Heart left ventricle (tissue), 16 donors: ENCODE data around the gene ZDHHC1. TPM values are rescaled to one million over a fixed set of nuclear protein-coding genes. Genes with fewer than 3 reads are reported as not detected.

Source experiments
- ATAC-seq, 4 donors: fragments of 200-7000 bp; cut with Tn5 transposase; one replicate each; pipeline ENCODE4 v1.9.1; 2020 to 2022; ENCODE audit warnings: moderate library complexity in 4 of 4, mild to moderate bottlenecking in 3 of 4, moderate number of reproducible peaks in 1 of 4
- DNase-seq, 5 donors: peaks; one replicate each; pipeline ENCODE4 v3.0.0-alpha.2; 2020
- H3K27ac ChIP-seq, 12 donors: fragments of 200-600 bp; sonication (generic) in 4 of 12; one replicate each; pipeline versions ENCODE4 v1.5.0 to v1.8.0; 2016 to 2022; ENCODE audit warnings: mild to moderate bottlenecking in 2 of 12
- H3K27me3 ChIP-seq, 9 donors: fragments of 200-600 bp; sonication (generic) in 2 of 9; one replicate each; pipeline versions ENCODE4 v1.5.1 to v1.8.0; 2016 to 2022; ENCODE audit warnings: mild to moderate bottlenecking in 3 of 9
- H3K36me3 ChIP-seq, 9 donors: fragments of 200-600 bp; sonication (generic) in 2 of 9; one replicate each; pipeline versions ENCODE4 v1.5.0 to v1.8.0; 2018 to 2022; ENCODE audit warnings: mild to moderate bottlenecking in 2 of 9
- H3K4me1 ChIP-seq, 12 donors: fragments of 200-600 bp; sonication (generic) in 4 of 12; one replicate each; pipeline versions ENCODE4 v1.5.0 to v1.8.0; 2016 to 2022; ENCODE audit warnings: mild to moderate bottlenecking in 3 of 12
- H3K4me3 ChIP-seq, 12 donors: fragments of 200-600 bp; sonication (generic) in 4 of 12; one replicate each; pipeline versions ENCODE4 v1.5.0 to v1.8.0; 2017 to 2022; ENCODE audit warnings: mild to moderate bottlenecking in 9 of 12, moderate library complexity in 4 of 12
- H3K9me3 ChIP-seq, 12 donors: fragments of 200-600 bp; sonication (generic) in 4 of 12; one replicate each; pipeline versions ENCODE4 v1.5.0 to v1.8.0; 2016 to 2022; ENCODE audit warnings: mild to moderate bottlenecking in 1 of 12
- POLR2A ChIP-seq, 2 donors: fragments of 450-650 bp; IDR thresholded peaks; one replicate each; pipeline ENCODE4 v1.6.1; 2017; ENCODE audit warnings: antibody characterized with exemption in 2 of 2, mild to moderate bottlenecking in 2 of 2, moderate library complexity in 2 of 2
- WGBS, 4 donors: extraction: QIAGEN DNeasy Blood & Tissue Kit in 2 of 4; methylation state at CpG; one replicate each; pipeline versions ENCODE4 v1.1.5 to v1.1.7; 2013 to 2018; 5-methylcytosine and 5-hydroxymethylcytosine counted together
- intact Hi-C, 10 donors: fragments of 100-400 bp; cut with DNase I; formaldehyde crosslinking; loops; one replicate each; pipeline versions ENCODE4 v1.11.1 to v1.14.2; 2022
- polyA plus RNA-seq, 2 donors: library from polyadenylated mRNA; stranded (reverse); fragments of 200-250 nt; gene quantifications; one replicate each; pipeline ENCODE4 v1.2.3, GENCODE V29; 2013
- total RNA-seq, 9 donors: library from RNA; depleted of rRNA in 2 of 9; stranded (reverse); fragments of >200 nt in 2 of 9; fragmentation: NEBNext Ultra II Directional in 3 of 9; extraction: Animal tissue kit (Norgen Biotek cat#: 25700) in 3 of 9; gene quantifications; one replicate each; pipeline versions ENCODE4 v1.1.0 to v1.2.4, GENCODE V29; 2016 to 2023
- TF ChIP-seq, protein P1 (sequence below), 12 donors: fragments of 200-600 bp; sonication (generic) in 4 of 12; IDR thresholded peaks; one replicate each; pipeline versions ENCODE4 v1.5.0 to v1.8.0; 2018 to 2022; ENCODE audit warnings: antibody characterized with exemption in 12 of 12, mild to moderate bottlenecking in 5 of 12
- donor health status: ischemic (EF 13 %, LVEDD 7.1; RV severe dilation, severe dysfunction).
- donor health status: healthy with polysubstance abuse.
- donor health status: DM: no; HTN: yes; CAD: no.
- donor health status: DM: no; HTN: no; CAD: no.
- donor health status: ischemic (EF 25% LVEDD 6.9; RV normal size, moderate dysfunction).
- donor health status: ischemic (EF 25% LVEDD 5.7; RV mildly dilated, moderate dysfunction).
- donor health status: healthy.
- donor health status: DM: yes; HTN: yes; CAD: no.
- donor health status: ischemic (EF 35%, LVEDD 5.7; RV mildly dilated, moderate dysfunction).
- donor health status: nonischemic (EF 11% LVEDD 7.7; RV severe dilation, severe dysfunction).
- donor health status: DM: yes; HTN: yes; CAD: no.
- donor health status: PGD.
- donor health status: ischemic (EF 29% LVEDD 5.4; RV normal size, mild dysfunction).
- donor health status: nonischemic (EF 23%, LVEDD 6.1; RV moderate dilation, normal function).

The ZDHHC1 gene
- total and polyA plus RNA-seq, 11 donors, result 2.7 to 11.6 (median 5.1) TPM

DNA sequence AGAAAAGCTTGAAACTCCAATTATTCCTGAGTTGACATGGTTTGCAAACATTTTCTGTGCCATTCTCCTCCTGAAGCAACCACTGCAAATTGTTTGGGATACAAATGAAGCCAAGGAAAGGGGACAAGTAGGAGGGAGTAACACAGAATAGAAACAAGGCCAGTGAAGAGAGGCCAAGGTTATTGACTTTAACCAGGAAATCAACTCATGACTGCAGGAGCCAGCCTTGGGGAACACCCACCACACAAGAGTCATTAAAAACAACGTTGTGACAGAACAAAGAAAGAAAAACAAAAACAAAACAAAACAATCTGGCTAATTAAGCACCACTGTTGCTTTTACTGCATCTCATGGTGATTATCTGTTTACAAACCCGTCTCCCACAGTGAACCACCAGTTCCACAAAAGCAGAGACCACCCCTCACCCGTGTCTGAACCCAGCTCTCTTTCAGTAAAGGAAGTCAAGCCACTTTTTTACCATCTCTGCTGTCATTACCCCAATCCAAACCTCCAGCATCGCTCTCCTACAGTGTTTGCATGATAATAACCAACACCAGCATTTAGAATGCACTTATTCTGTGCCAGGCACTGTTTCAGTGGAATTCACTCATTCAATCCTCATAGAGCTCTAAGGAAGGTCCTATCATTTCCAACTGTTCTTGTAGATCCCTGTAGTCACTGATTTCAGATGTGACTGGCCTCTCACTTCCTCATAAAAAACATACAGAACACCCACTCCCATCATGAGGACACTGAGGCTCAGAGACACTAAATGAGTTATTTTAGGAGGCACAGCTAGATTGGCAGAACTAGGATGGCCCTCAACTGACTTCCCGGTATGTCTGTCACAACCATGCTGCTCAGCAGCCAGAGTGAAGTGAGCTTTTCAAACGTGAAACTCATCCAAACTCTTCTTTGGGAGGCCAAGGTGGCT, 2.0 kb downstream of the ZDHHC1 start:
- DNase-seq, result no peak
- intact Hi-C loops, result no loop called here

DNA sequence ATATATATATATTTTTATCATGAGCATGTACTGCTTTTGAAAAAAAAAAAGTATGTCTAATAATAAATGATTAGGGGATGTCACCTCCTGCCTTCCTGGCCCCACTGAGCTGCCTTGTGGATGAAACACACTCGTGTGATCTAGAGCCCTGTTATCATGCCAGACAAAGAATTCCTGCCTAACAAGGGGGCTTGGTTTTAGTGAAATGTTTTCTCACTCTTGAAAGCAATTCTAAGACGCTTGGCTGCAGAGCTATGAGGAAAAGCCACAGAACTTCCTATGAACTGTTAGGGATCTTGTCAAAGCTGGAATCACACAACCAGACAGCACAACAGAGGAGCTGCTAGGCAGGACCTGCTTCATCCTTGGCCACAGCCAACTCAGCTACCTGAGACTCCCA, 4.0 kb downstream of the ZDHHC1 start:
- Histone ChIP-seq H3K27me3 (no peaks in the 10 kb centered on the region), H3K36me3 (no peaks in the 10 kb centered on the region), H3K9me3 (no peaks in the 10 kb centered on the region), H3K4me3 (no peak overlapping the region), H3K27ac (no peak overlapping the region), H3K4me1 (peaks cover 0 to 29% (median 15%) of the 10 kb centered on the region in 12 donors)
- DNase-seq, result no peak
- TF ChIP-seq POLR2A (IDR thresholded peaks at IDR 0.05), result no peak
- TF ChIP-seq, protein P1, sequence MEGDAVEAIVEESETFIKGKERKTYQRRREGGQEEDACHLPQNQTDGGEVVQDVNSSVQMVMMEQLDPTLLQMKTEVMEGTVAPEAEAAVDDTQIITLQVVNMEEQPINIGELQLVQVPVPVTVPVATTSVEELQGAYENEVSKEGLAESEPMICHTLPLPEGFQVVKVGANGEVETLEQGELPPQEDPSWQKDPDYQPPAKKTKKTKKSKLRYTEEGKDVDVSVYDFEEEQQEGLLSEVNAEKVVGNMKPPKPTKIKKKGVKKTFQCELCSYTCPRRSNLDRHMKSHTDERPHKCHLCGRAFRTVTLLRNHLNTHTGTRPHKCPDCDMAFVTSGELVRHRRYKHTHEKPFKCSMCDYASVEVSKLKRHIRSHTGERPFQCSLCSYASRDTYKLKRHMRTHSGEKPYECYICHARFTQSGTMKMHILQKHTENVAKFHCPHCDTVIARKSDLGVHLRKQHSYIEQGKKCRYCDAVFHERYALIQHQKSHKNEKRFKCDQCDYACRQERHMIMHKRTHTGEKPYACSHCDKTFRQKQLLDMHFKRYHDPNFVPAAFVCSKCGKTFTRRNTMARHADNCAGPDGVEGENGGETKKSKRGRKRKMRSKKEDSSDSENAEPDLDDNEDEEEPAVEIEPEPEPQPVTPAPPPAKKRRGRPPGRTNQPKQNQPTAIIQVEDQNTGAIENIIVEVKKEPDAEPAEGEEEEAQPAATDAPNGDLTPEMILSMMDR (IDR thresholded peaks at IDR 0.05), result no peak
- 47 to 61% (median 54%) methylated on average over 2 of the region's 2 CpGs for WGBS, 4 donors
- intact Hi-C loops, result no loop called here
- no peak for ATAC-seq

More for the DNA sequence above, 2.0 kb downstream of the ZDHHC1 start:
- peaks cover 0 to 28% (median 12%) of the 10 kb centered on the region in 12 donors for H3K4me1 ChIP-seq
- no peak overlapping the region for H3K4me3 ChIP-seq
- H3K27ac ChIP-seq, result peak overlapping the region in 1 of 12 donors; percentile 28
- ATAC-seq, result no peak
- no peaks in the 10 kb centered on the region for H3K27me3 ChIP-seq
- no peaks in the 10 kb centered on the region for H3K36me3 ChIP-seq
- H3K9me3 ChIP-seq, result no peaks in the 10 kb centered on the region
- TF ChIP-seq POLR2A (IDR thresholded peaks at IDR 0.05), result no peak
- TF ChIP-seq, protein P1 (IDR thresholded peaks at IDR 0.05), result no peak
- WGBS, 4 donors, result 58 to 70% (median 63%) methylated on average over 6 of the region's 6 CpGs

DNA sequence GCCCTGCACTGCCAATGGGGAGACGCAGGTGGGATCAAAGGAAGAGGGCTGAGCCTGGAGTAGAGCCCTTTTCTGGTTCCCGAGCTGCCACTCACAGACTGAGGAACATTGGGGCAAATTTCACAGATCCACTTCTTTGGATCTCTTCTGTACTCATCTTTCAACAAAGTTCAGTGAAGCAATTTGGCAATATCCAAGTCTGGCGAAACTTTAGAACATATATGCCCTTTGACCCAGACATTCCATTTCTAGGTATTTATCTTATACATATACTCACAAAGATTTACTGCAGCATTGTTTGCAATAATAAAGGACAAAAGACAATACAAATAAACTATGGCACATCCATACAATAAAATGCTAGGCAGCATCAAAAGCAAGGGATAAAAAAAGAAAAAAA, 4.9 kb downstream of the ZDHHC1 start:
- Histone ChIP-seq H3K9me3 (no peaks in the 10 kb centered on the region), H3K27me3 (no peaks in the 10 kb centered on the region), H3K27ac (no peak overlapping the region), H3K4me1 (peaks cover 0 to 31% (median 20%) of the 10 kb centered on the region in 12 donors), H3K36me3 (no peaks in the 10 kb centered on the region), H3K4me3 (no peak overlapping the region)
- intact Hi-C loops, result no loop called here
- TF ChIP-seq, protein P1 (IDR thresholded peaks at IDR 0.05), result no peak
- TF ChIP-seq POLR2A (IDR thresholded peaks at IDR 0.05), result no peak
- 92 to 97% (median 96%) methylated on average over 3 of the region's 3 CpGs for WGBS, 4 donors
- no peak for DNase-seq
- ATAC-seq, result no peak

DNA sequence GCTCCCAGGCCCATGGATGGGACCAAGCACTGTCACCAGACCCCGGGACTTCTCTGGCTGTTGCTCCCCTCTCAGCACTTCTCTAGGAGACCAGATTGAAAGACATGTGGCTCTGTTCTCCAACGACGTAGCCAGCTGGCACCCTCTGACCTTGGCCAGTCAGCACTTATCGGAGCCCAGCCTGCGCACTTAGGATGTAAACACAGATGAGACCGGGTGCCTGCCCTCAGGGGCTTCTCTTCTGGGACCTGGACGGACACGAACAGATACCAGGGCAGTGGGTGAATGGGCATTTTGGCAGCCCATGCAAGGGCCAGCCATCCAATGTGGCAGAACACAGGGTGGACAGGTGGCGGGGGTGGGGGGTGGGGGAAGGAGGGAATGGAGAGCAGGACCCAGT, 6.6 kb downstream of the ZDHHC1 start:
- Histone ChIP-seq H3K27ac (no peak overlapping the region), H3K9me3 (no peaks in the 10 kb centered on the region), H3K4me1 (peaks cover 0 to 36% (median 18%) of the 10 kb centered on the region in 12 donors), H3K27me3 (no peaks in the 10 kb centered on the region), H3K36me3 (no peaks in the 10 kb centered on the region), H3K4me3 (no peak overlapping the region)
- intact Hi-C loops, result no loop called here
- ATAC-seq, result no peak
- TF ChIP-seq, protein P1 (IDR thresholded peaks at IDR 0.05), result no peak
- no peak for TF ChIP-seq POLR2A (IDR thresholded peaks at IDR 0.05)
- WGBS, 4 donors, result 83 to 91% (median 88%) methylated on average over 3 to 9 of the region's 9 CpGs
- DNase-seq, result no peak
